Stimulated activated CD4-positive, alpha-beta T cell treated with anti-CD3 and anti-CD28 coated beads, Interleukin-4, amount 100 ng/mL, for 48 hours (primary cell): ENCODE results near the gene FCRLB.
"Not testable (repeated sequence)": the region's sequence is repeated elsewhere in the genome, so short reads cannot be mapped to it uniquely, and the experiment has no call there.

ENCODE experiments used
- DNase-seq, 2 donors: peaks; one replicate each; pipeline ENCODE4 v3.0.0-alpha.2; 2020; ENCODE audit warnings: low read depth in 2 of 2

The FCRLB gene

GRCh38 chr1:161720422-161720821, 922 bp upstream of the FCRLB start:
- DNase-seq: no peak

DNA sequence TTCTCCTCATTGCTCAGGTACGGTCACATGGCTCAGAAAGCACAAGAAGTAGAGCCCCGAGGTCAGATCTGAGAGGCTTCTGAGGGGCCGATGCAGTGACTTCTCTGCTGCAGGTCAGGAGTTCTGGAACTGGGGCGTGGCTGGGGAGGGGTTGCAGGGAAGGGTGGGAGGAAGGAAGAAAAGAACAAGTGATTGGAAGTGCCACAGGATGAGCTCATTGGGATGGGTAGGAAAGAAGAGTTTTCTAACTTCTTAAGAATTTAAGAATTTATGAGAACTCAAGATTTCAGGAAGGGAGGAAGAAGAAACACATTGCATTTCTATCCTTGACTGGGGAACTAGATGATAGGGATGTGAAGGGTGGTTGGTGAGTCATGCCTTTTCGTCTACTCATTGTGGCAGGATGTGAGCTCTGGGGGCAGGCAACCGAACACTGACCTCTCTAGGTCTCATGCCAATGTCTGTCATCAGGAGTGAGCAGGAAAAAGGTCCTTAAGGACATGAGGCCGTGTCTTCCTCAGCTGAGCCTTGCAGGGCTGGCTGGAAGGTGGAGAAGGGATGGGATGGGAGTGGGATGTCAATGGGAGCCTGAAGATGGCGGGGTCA, 497 bp downstream of the FCRLB start:
- no peak for DNase-seq

DNA sequence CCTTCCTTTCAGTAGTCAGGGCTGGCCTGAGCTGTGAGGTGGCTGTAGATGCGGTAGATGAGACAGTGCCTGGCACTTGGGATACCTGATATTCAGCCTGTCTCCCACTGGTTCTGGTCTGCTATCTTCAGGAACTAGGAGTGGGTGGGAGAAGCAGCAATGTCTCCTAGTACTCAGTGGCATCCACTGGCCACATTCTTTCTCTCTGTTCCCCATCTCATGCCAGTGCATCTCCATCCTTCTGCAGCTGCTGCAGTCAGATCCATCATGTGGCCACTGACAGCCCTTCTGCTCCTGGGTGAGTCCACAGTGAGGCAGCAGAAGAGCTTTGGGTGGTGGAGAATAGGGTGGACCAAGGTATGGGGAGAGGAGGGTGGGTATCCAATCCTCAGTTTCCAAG, 1.1 kb downstream of the FCRLB start:
- no peak for DNase-seq

- no peak for DNase-seq
Measured at GRCh38 chr1:161723459-161724141, 2.3 kb downstream of the FCRLB start.

GRCh38 chr1:161725258-161725907, 4.0 kb downstream of the FCRLB start:
- not testable (repeated sequence) for DNase-seq

GRCh38 chr1:161725908-161726472, 4.6 kb downstream of the FCRLB start:
- DNase-seq: no peak

DNA sequence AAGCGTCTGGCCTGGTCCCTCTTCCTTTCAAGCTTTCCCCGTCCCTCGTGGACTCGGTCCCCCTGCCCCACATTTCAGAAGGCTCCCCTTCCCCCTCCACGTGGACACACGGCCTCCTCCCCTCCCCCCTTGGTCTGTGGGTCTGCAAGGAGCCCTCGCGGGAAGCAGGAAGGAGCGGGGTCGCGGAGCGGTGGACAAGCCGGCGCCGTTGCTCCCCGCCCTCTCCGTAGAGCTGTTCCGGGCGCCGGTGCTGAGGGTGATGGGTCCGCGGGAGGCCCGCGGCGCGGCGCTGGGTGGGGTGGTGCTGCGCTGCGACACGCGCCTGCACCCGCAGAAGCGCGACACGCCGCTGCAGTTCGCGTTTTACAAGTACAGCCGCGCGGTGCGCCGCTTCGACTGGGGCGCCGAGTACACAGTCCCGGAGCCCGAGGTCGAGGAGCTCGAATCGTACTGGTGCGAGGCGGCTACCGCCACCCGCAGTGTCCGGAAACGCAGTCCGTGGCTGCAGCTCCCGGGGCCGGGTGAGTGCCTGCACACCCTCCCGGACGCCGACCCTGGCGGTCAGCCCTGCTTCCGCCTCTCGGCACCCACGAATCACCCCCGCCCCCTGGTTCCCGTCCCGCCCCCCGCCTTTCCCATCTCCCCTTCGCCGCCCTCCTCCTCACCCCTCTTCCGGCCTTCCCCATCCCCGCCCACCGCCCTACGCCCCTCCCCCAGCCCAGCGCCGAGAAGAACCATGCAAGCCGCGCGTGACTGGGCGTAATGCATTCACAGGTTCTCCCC, 5.3 kb downstream of the FCRLB start:
- DNase-seq: peak; percentile 47 to 52

DNA sequence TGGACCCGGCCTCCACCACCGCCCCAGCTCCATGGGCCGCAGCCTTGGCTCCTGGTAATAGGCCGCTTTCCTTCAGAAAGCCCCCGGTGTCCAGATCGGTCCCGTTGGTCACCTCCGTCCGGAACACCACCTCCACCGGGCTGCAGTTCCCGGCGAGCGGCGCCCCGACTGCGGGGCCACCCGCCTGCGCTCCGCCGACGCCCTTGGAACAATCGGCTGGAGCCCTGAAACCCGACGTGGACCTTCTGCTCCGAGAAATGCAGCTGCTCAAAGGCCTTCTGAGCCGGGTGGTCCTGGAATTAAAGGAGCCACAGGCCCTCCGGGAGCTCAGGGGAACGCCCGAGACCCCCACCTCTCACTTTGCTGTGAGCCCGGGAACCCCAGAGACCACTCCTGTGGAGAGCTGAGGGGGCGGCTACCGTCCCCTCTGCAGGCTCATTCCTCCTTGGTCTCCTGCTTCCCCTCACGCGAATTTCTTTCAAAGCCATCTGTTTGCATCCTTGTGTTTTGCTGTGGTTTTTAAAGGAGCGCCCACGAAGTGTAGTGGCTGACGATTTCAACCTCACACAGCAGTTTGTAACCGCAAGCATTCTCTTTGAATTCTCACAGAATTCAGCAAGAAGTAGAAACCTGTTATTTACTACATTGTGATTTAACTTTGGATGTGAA, 6.0 kb downstream of the FCRLB start:
- DNase-seq: no peak

GRCh38 chr1:161728376-161729226, 7.3 kb downstream of the FCRLB start:
- DNase-seq: no peak

DNA sequence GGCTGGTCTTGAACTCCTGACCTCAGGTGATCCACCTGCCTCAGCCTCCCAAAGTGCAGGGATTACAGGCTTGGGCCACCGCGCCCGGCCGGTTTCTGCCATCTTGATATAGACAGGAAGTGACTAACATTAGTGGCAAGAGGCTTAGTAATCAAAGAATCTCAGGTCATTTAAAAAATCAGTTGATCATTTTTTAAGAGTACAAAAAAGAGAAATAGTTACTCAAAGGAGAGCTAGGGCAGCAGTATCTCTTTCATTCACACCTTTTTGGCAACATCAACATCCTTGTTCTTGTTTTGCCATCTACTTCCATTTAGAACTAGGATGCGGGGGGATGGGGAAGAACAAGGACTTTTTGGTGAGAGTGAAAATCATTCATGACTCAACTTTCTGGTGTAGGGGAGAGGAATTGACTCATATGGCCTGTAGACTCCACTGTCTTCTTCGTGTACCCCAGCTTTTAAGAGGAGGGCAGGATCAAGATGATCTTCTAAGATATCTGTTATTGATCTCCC, 8.8 kb downstream of the FCRLB start:
- no peak for DNase-seq

- DNase-seq: no peak
Measured at GRCh38 chr1:161731241-161731640, 9.9 kb downstream of the FCRLB start.

- DNase-seq: no peak
Measured at GRCh38 chr1:161731981-161732718, 10.8 kb downstream of the FCRLB start.

DNA sequence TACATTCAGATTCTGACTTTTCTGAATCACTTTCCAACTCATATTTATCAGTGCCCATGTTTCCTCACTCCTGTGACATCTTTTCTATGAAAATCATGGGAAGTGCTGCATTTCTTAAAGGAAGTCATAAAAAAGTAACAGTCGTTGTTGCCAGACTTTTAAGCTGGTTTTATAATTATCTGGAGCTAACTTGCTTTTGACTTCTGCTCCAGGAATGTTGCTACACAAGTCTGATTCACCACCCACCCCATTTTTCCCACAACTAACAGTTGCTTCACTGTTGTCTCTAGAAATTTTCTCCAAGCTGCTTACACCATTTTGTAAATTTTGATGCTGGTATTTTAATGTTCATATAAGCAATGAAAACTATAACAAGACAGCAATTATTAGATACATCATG, 12.2 kb downstream of the FCRLB start:
- no peak for DNase-seq

GRCh38 chr1:161735837-161736236, 14.5 kb downstream of the FCRLB start:
- DNase-seq: no peak

GRCh38 chr1:161736335-161736969, 15.1 kb downstream of the FCRLB start:
- DNase-seq: no peak

GRCh38 chr1:161737625-161738024, 16.3 kb downstream of the FCRLB start:
- no peak for DNase-seq

GRCh38 chr1:161738627-161739287, 17.4 kb downstream of the FCRLB start:
- peak in 1 of 2 donors; percentile 33 for DNase-seq

- no peak for DNase-seq
Measured at GRCh38 chr1:161739865-161740566, 18.7 kb downstream of the FCRLB start.
